H1 (cell line): ENCODE data around the gene SLC38A10. TPM values are rescaled to one million over a fixed set of nuclear protein-coding genes. Genes with fewer than 3 reads are reported as not detected.
A peak's percentile ranks its signal among the peaks of the same experiment; 100 is the strongest.

ENCODE experiments used
- CTCF ChIA-PET: fragments of 300-600 bp; sonication (Branson Sonifier 250); formaldehyde crosslinking; loops from one replicate; lab custom pipeline; 2021; ENCODE audit not compliant: partially characterized antibody; lab: Charles Lee
- POLR2A ChIA-PET: fragments of 300-600 bp; sonication (Branson Sonifier 250); formaldehyde crosslinking; loops from one replicate; lab custom pipeline; 2021; ENCODE audit warnings: inconsistent platforms; ENCODE audit not compliant: partially characterized antibody; lab: Charles Lee
- DNase-seq, 2 experiments: peaks; one replicate each; pipeline versions ENCODE4 v3.0.0 to v3.0.0-alpha.2; 2010 to 2022; ENCODE audit warnings: low spot score in 2 of 2, low read depth in 1 of 2, mixed read lengths in 1 of 2
- FAIRE-seq: peaks from 2 replicates; lab custom pipeline; 2011; peaks lifted over from hg19 to GRCh38; lab: Jason Lieb, UNC
- H2AFZ ChIP-seq: 2 replicates; pipeline ENCODE4 v1.8.1; 2012; ENCODE audit warnings: low read length, inconsistent platforms
- H2AK5ac ChIP-seq: 2 replicates; pipeline ENCODE4 v1.6.1; 2013; ENCODE audit warnings: low read depth, low read length
- H2BK120ac ChIP-seq: replicated peaks from 2 replicates; pipeline ENCODE3; 2013; ENCODE audit warnings: low read depth, low read length, inconsistent platforms
- H2BK12ac ChIP-seq: 2 replicates; pipeline ENCODE4 v1.6.1; 2013; ENCODE audit warnings: low read depth, low read length
- H2BK15ac ChIP-seq: 2 replicates; pipeline ENCODE4 v1.6.1; 2013; ENCODE audit warnings: low read length
- H2BK20ac ChIP-seq: 2 replicates; pipeline ENCODE4 v1.6.1; 2013; ENCODE audit warnings: low read length
- H2BK5ac ChIP-seq: 2 replicates; pipeline ENCODE4 v1.6.1; 2013; ENCODE audit warnings: low read depth, low read length
- H3K14ac ChIP-seq: 2 replicates; pipeline ENCODE4 v1.6.1; 2013; ENCODE audit warnings: inconsistent platforms; ENCODE audit not compliant: insufficient read length
- H3K18ac ChIP-seq: 2 replicates; pipeline ENCODE4 v1.6.1; 2013; ENCODE audit warnings: low read length; ENCODE audit errors: extremely low read depth
- H3K23ac ChIP-seq: 2 replicates; pipeline ENCODE4 v1.6.1; 2013; ENCODE audit warnings: inconsistent platforms; ENCODE audit not compliant: insufficient read length
- H3K23me2 ChIP-seq: 2 replicates; pipeline ENCODE4 v1.6.1; 2013; ENCODE audit warnings: low read depth, low read length
- H3K27ac ChIP-seq: 2 replicates; pipeline ENCODE4 v1.6.1; 2011; ENCODE audit warnings: low read depth, low read length, inconsistent platforms
- H3K27me3 ChIP-seq, 4 experiments: replicated peaks in 1 of 4; 1 replicate in 1 of 4; 2 replicates in 3 of 4; pipeline versions ENCODE4 v1.6.1 to v1.8.1; 2011 to 2013; ENCODE audit warnings: low read length in 3 of 4, mild to moderate bottlenecking in 3 of 4, inconsistent platforms in 2 of 4, mixed read lengths in 2 of 4, moderate library complexity in 1 of 4; ENCODE audit not compliant: control insufficient read depth in 3 of 4, insufficient read depth in 3 of 4; ENCODE audit errors: extremely low read depth in 1 of 4
- H3K36me3 ChIP-seq, 4 experiments: 2 replicates each; pipeline versions ENCODE4 v1.6.1 to v1.8.1; 2011 to 2013; ENCODE audit warnings: mild to moderate bottlenecking in 4 of 4, low read length in 3 of 4, moderate library complexity in 2 of 4, control low read depth in 1 of 4, inconsistent platforms in 1 of 4; ENCODE audit not compliant: insufficient read depth in 4 of 4, control insufficient read depth in 2 of 4
- H3K4ac ChIP-seq: replicated peaks from 2 replicates; pipeline ENCODE3; 2013; ENCODE audit warnings: low read length, low read depth, mixed read lengths, inconsistent platforms; ENCODE audit not compliant: insufficient read length
- H3K4me1 ChIP-seq, 4 experiments: replicated peaks in 1 of 4; 1 replicate in 1 of 4; 2 replicates in 3 of 4; pipeline versions ENCODE4 v1.6.1 to v1.8.1; 2011 to 2013; ENCODE audit warnings: low read length in 3 of 4, inconsistent platforms in 2 of 4, mixed read lengths in 1 of 4; ENCODE audit not compliant: insufficient read depth in 4 of 4, control insufficient read depth in 3 of 4
- H3K4me2 ChIP-seq, 2 experiments: 2 replicates each; pipeline versions ENCODE4 v1.6.1 to v1.8.1; 2011 to 2013; ENCODE audit warnings: low read depth in 2 of 2, low read length in 2 of 2, control low read depth in 1 of 2, inconsistent platforms in 1 of 2, mild to moderate bottlenecking in 1 of 2; ENCODE audit not compliant: insufficient read depth in 1 of 2
- H3K4me3 ChIP-seq, 4 experiments: fragments of 200-600, 300-600 bp in 1 of 4; sonication (generic), shearing (Covaris generic), sonication (Bioruptor Twin) in 1 of 4; 2 replicates each; pipeline versions ENCODE4 v1.5.1 to v1.8.1; 2011 to 2016; ENCODE audit warnings: low read length in 4 of 4, low read depth in 3 of 4, control low read depth in 2 of 4, inconsistent platforms in 2 of 4, mild to moderate bottlenecking in 2 of 4, mixed read lengths in 1 of 4, moderate library complexity in 1 of 4; ENCODE audit not compliant: insufficient read depth in 2 of 4; ENCODE audit errors: extremely low read depth in 1 of 4
- H3K56ac ChIP-seq: replicated peaks from 2 replicates; pipeline ENCODE3; 2013; ENCODE audit warnings: low read depth, mild to moderate bottlenecking, mixed read lengths, low read length, inconsistent platforms; ENCODE audit not compliant: insufficient read length
- H3K79me1 ChIP-seq: 2 replicates; pipeline ENCODE4 v1.6.1; 2013; ENCODE audit warnings: low read depth, low read length, control low read depth
- H3K79me2 ChIP-seq, 2 experiments: 2 replicates each; pipeline versions ENCODE4 v1.6.1 to v1.8.1; 2012 to 2013; ENCODE audit warnings: low read length in 2 of 2, mild to moderate bottlenecking in 2 of 2, inconsistent platforms in 1 of 2; ENCODE audit not compliant: insufficient read depth in 2 of 2, control insufficient read depth in 1 of 2
- H3K9ac ChIP-seq, 4 experiments: replicated peaks in 1 of 4; 1 replicate in 1 of 4; 2 replicates in 3 of 4; pipeline versions ENCODE4 v1.6.1 to v1.8.1; 2011 to 2013; ENCODE audit warnings: low read depth in 3 of 4, low read length in 3 of 4, control low read depth in 2 of 4, mild to moderate bottlenecking in 2 of 4, moderate library complexity in 2 of 4, inconsistent platforms in 1 of 4; ENCODE audit errors: extremely low read depth in 1 of 4
- H3K9me3 ChIP-seq, 2 experiments: 2 replicates each; pipeline versions ENCODE4 v1.6.1 to v1.8.1; 2012 to 2013; ENCODE audit warnings: mild to moderate bottlenecking in 2 of 2, moderate library complexity in 2 of 2, control low read depth in 1 of 2, inconsistent platforms in 1 of 2, low read depth in 1 of 2, low read length in 1 of 2, mixed read lengths in 1 of 2; ENCODE audit not compliant: insufficient read depth in 2 of 2
- H4K20me1 ChIP-seq, 2 experiments: replicated peaks in 1 of 2; 2 replicates each; pipeline versions ENCODE3 to v1.8.1; 2011 to 2013; ENCODE audit warnings: inconsistent platforms in 2 of 2, low read length in 2 of 2, mild to moderate bottlenecking in 1 of 2; ENCODE audit not compliant: insufficient read depth in 2 of 2, control insufficient read depth in 1 of 2
- H4K5ac ChIP-seq: 2 replicates; pipeline ENCODE4 v1.6.1; 2013; ENCODE audit warnings: low read length, low read depth, mixed read lengths, inconsistent platforms; ENCODE audit not compliant: insufficient read length
- H4K8ac ChIP-seq: 2 replicates; pipeline ENCODE4 v1.8.0; 2013; ENCODE audit warnings: mild to moderate bottlenecking, moderate library complexity, low read length, inconsistent platforms; ENCODE audit not compliant: insufficient read depth; ENCODE audit errors: extremely low read depth
- H4K91ac ChIP-seq: replicated peaks from 2 replicates; pipeline ENCODE3; 2013; ENCODE audit warnings: low read length, mixed read lengths, inconsistent platforms; ENCODE audit not compliant: insufficient read length
- CHD2 ChIP-seq: IDR thresholded peaks from 2 replicates; pipeline ENCODE4 v1.6.1; 2012; ENCODE audit warnings: low read length, improper control_type of control experiment
- GABPA ChIP-seq: IDR thresholded peaks from 2 replicates; pipeline ENCODE4 v1.6.1; 2011; ENCODE audit warnings: mild to moderate bottlenecking, low read length, moderate library complexity, borderline replicate concordance; ENCODE audit not compliant: insufficient read depth
- HDAC2 ChIP-seq, 2 experiments: fragments of 300-600 bp in 1 of 2; sonication (generic) in 1 of 2; IDR thresholded peaks; 2 replicates each; pipeline ENCODE4 v1.6.1; 2011 to 2012; ENCODE audit warnings: low read depth in 2 of 2, low read length in 2 of 2, mild to moderate bottlenecking in 2 of 2, moderate library complexity in 2 of 2, borderline replicate concordance in 1 of 2, inconsistent platforms in 1 of 2
- HDAC6 ChIP-seq: IDR thresholded peaks from one replicate; pipeline ENCODE4 v1.7.1; 2012; ENCODE audit warnings: low read depth, mild to moderate bottlenecking, inconsistent platforms, low read length, moderate library complexity
- POLR2AphosphoS5 ChIP-seq: IDR thresholded peaks from 2 replicates; pipeline ENCODE4 v1.6.1; 2011; ENCODE audit warnings: low read depth, low read length
- RBBP5 ChIP-seq: IDR thresholded peaks from 2 replicates; pipeline ENCODE4 v1.7.1; 2012; ENCODE audit warnings: low read depth, mild to moderate bottlenecking, inconsistent platforms, low read length, moderate library complexity, borderline replicate concordance
- SIRT6 ChIP-seq: IDR thresholded peaks from one replicate; pipeline ENCODE4 v1.7.1; 2012; ENCODE audit warnings: low read length, inconsistent platforms
- TBP ChIP-seq: IDR thresholded peaks from 2 replicates; pipeline ENCODE4 v1.6.1; 2011; ENCODE audit warnings: low read depth, low read length, improper control_type of control experiment
- WGBS, 2 experiments: shearing (Covaris generic) in 1 of 2; methylation state at CpG; one replicate each; pipeline versions ENCODE4 v1.1.6 to v1.1.7; 2013 to 2015; ENCODE audit warnings: low lambda C conversion rate in 2 of 2, mixed read lengths in 2 of 2, inconsistent platforms in 1 of 2, low coverage in 1 of 2, missing lambda C conversion rate in 1 of 2; ENCODE audit not compliant: insufficient replicate concordance in 2 of 2, insufficient coverage in 1 of 2, insufficient read length in 1 of 2; ENCODE audit errors: extremely low coverage in 1 of 2, missing lambda C conversion rate in 1 of 2; 5-methylcytosine and 5-hydroxymethylcytosine counted together
- polyA plus RNA-seq, 7 experiments: library from polyadenylated mRNA; depleted of rRNA in 3 of 7; stranded (reverse) in 5 of 7; unstranded in 2 of 7; fragments of >200 nt in 5 of 7; fragments of 200-250 nt in 2 of 7; gene quantifications; 1 replicate in 5 of 7; 2 replicates in 1 of 7; 4 replicates in 1 of 7; pipeline versions ENCODE4 v1.2.1 to v1.2.3, GENCODE V29; 2011 to 2013; ENCODE audit warnings: missing spikeins in 2 of 7, mixed read lengths in 2 of 7
- total RNA-seq: library from RNA; stranded (reverse); fragmentation: NEBNext Ultra II Directional; extraction: Animal tissue kit (Norgen Biotek cat#: 25700); gene quantifications from 2 replicates; pipeline ENCODE4 v1.2.1, GENCODE V29; 2021

The SLC38A10 gene
- total and polyA plus RNA-seq, 2 of the 8 experiments (the other 6 are each of a cell fraction or from before 2014, with no cell fraction given), result 26.4 to 41.0 TPM

DNA sequence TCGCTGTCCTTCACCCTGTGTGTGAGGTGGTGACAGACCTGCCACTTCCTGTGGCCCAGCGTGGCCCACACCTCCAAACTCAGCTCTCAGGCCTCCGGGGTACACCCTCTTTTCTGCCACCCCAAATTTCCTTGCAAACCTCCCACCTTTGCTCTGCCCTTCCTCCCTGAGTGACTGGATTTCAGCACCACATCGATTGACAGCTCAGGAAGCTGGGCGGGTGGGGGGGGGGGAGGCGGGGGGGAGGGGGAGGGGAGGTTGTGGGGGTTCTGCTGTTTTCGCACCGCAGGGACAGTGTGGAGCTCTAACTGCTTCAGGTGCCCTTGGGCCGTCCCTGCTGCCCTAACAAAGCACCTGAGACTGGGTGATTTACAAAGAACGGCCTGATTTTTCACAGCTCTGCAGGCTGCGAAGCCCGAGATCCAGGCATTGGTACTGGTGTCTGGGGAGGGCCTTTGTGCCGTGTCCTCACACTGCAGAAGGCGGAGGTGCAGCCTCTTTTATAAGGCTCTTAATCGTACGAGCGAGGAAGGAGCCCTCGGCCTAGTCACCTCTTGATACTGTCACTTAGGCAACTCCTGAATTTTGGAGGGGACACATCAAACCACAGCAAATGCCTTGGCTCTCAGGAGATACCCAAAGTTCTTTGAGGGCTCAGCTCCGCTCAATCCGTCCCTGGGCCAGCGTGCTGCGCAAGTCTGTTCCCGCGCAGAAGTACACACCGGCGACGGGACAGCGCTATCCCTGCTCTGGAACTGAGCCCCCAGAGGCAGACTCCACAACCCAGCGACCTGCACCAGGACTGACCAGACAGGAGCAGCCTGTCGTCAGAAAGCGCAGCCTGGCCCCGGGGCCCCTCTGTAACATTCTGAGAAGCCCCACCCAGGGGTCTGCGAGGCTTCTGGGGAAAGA is 52.4 kb downstream of the SLC38A10 start:
- Histone ChIP-seq H3K18ac (no peak overlapping the region; the same call in 1 of the 2 replicates), H2AK5ac (no peak overlapping the region), H4K91ac (no peak overlapping the region), H3K56ac (no peak overlapping the region), H3K14ac (no peak overlapping the region), H2BK20ac (no peak overlapping the region), H3K27ac (no peak overlapping the region), H3K4me1 (peaks cover 0 to 10% (median 8%) of the 10 kb centered on the region in 4 experiments; a peak in 4 of 7 replicates), H3K23me2 (peaks cover 8% of the 10 kb centered on the region; the same call in 1 of the 2 replicates), H2BK12ac (no peak overlapping the region), H2BK5ac (no peak overlapping the region), H3K36me3 (no peaks in the 10 kb centered on the region), H3K9ac (no peak overlapping the region), H3K23ac (no peak overlapping the region), H3K27me3 (no peaks in the 10 kb centered on the region), H3K9me3 (no peaks in the 10 kb centered on the region), H3K79me2 (peaks cover 0 to 19% of the 10 kb centered on the region in 2 experiments; a peak in 2 of 4 replicates), H3K4me2 (no peak overlapping the region), H4K5ac (no peak overlapping the region), H2BK15ac (no peak overlapping the region), H2BK120ac (no peak overlapping the region), H4K8ac (no peak overlapping the region), H3K4me3 (no peak overlapping the region), H4K20me1 (peaks cover 14 to 22% of the 10 kb centered on the region in 2 experiments), H2AFZ (no peak overlapping the region), H3K4ac (no peak overlapping the region), H3K79me1 (peaks cover 4% of the 10 kb centered on the region; the same call in 1 of the 2 replicates)
- TF ChIP-seq HDAC6 (no peak), RBBP5 (no peak), GABPA (no peak), TBP (no peak), CHD2 (no peak), SIRT6 (no peak), HDAC2 (IDR thresholded peaks at IDR 0.05; ENCODE audit: borderline replicate concordance in 1 of 2, low read depth in 2 of 2, low read length in 2 of 2) (no peak), POLR2AphosphoS5 (0 out of 2 replicates have a peak, but pooled peaks have one; percentile 43)
- POLR2A ChIA-PET, result interaction anchor here (0.7 to 1.3 kb wide), 5 partner anchors 8 to 277 kb away, joined by 3 to 4 read pairs (median 3); no protein-coding TSS in a partner anchor
- WGBS, 2 experiments, result 86% methylated on average over 26 of the region's 33 CpGs; no CpG with 5 or more reads in 1 of the 2 experiments
- CTCF ChIA-PET, result interaction anchor here (0.6 to 1.6 kb wide), 9 partner anchors 11 to 219 kb away, joined by 3 to 7 read pairs (median 4); no protein-coding TSS in a partner anchor
- FAIRE-seq (no peak), DNase-seq (no peak)
